OCI-LY7 (cell line): ENCODE results near the gene TIMM10. TPM values are rescaled to one million over a fixed set of nuclear protein-coding genes. Genes with fewer than 3 reads are reported as not detected.
A peak's percentile ranks its signal among the peaks of the same experiment; 100 is the strongest.

Source experiments
- BruUV-seq: library from RNA; stranded (reverse); fragments of 400-500 nt; replicated peaks from 2 replicates; lab custom pipeline; 2021; lab: Mats Ljungman, UMichigan
- CTCF ChIA-PET: fragments of 300-600 bp; sonication (Branson Sonifier 250); formaldehyde crosslinking; loops from one replicate; lab custom pipeline; 2022; ENCODE audit warnings: antibody characterized with exemption; ENCODE audit not compliant: unreplicated experiment; lab: Charles Lee
- POLR2A ChIA-PET: fragments of 300-600 bp; sonication (Branson Sonifier 250); formaldehyde crosslinking; loops from one replicate; lab custom pipeline; 2022; ENCODE audit warnings: antibody characterized with exemption; lab: Charles Lee
- DNase-seq: peaks from one replicate; pipeline ENCODE4 v3.0.0-alpha.2; 2015; ENCODE audit warnings: low spot score
- H2AFZ ChIP-seq: fragments of 200-600 bp; sonication (generic), shearing (Covaris generic); 2 replicates; pipeline ENCODE4 v1.6.1; 2014; ENCODE audit warnings: mild to moderate bottlenecking, antibody characterized with exemption, low read length, moderate library complexity
- H3K27ac ChIP-seq: fragments of 200-600 bp; sonication (generic); 2 replicates; pipeline ENCODE4 v1.5.1; 2014; ENCODE audit warnings: mixed run types, low read depth, mild to moderate bottlenecking, moderate library complexity, low read length, inconsistent platforms; ENCODE audit not compliant: poor library complexity, severe bottlenecking
- H3K36me3 ChIP-seq: fragments of 200-600 bp; sonication (generic); 2 replicates; pipeline ENCODE4 v1.6.1; 2014; ENCODE audit warnings: mild to moderate bottlenecking, antibody characterized with exemption, low read length, moderate library complexity, mixed read lengths; ENCODE audit not compliant: insufficient read depth
- H3K4me1 ChIP-seq: fragments of 200-600 bp; sonication (generic); 2 replicates; pipeline ENCODE4 v1.5.1; 2014; ENCODE audit warnings: mild to moderate bottlenecking, low read length; ENCODE audit not compliant: insufficient read depth, poor library complexity, severe bottlenecking
- H3K4me2 ChIP-seq: fragments of 200-600 bp; sonication (generic); 2 replicates; pipeline ENCODE4 v1.6.1; 2014; ENCODE audit warnings: mild to moderate bottlenecking, low read length
- H3K4me3 ChIP-seq: fragments of 200-600 bp; sonication (generic); 2 replicates; pipeline ENCODE4 v1.5.1; 2014; ENCODE audit warnings: mild to moderate bottlenecking, low read depth, low read length; ENCODE audit not compliant: poor library complexity, severe bottlenecking
- H3K79me2 ChIP-seq: fragments of 200-600 bp; sonication (generic); 2 replicates; pipeline ENCODE4 v1.6.1; 2016; ENCODE audit warnings: low read depth, mild to moderate bottlenecking, low read length, moderate library complexity, mixed read lengths; ENCODE audit not compliant: insufficient read depth
- H3K9me2 ChIP-seq: fragments of 200-600 bp; sonication (generic); 2 replicates; pipeline ENCODE4 v1.6.1; 2016; ENCODE audit warnings: mild to moderate bottlenecking, low read length, mixed read lengths; ENCODE audit not compliant: insufficient read depth
- H3K9me3 ChIP-seq: fragments of 200-600 bp; sonication (generic); 2 replicates; pipeline ENCODE4 v1.6.1; 2014; ENCODE audit warnings: mild to moderate bottlenecking, mixed run types, low read length, mixed read lengths
- H4K20me1 ChIP-seq: fragments of 200-600 bp; sonication (generic); 2 replicates; pipeline ENCODE4 v1.6.1; 2014; ENCODE audit warnings: mild to moderate bottlenecking, antibody characterized with exemption, low read length, moderate library complexity, mixed read lengths; ENCODE audit not compliant: insufficient read depth
- CTCF ChIP-seq: fragments of 200-600 bp; sonication (generic); conservative IDR thresholded peaks from 2 replicates; pipeline ENCODE4 v1.5.1; 2014; ENCODE audit warnings: mild to moderate bottlenecking, antibody characterized with exemption, low read length, moderate library complexity, mixed read lengths
- EZH2phosphoT487 ChIP-seq: fragments of 200-600 bp; sonication (generic); IDR thresholded peaks from 2 replicates; pipeline ENCODE4 v1.6.1; 2018; ENCODE audit warnings: low read depth, borderline replicate concordance, mild to moderate bottlenecking, mixed run types, antibody characterized with exemption, low read length, moderate library complexity, mixed read lengths
- intact Hi-C: fragments of 100-400 bp; cut with micrococcal nuclease; formaldehyde crosslinking; loops from one replicate; pipeline ENCODE4 v1.10.0; 2022; ENCODE audit not compliant: unreplicated experiment
- total RNA-seq, 2 experiments: library from RNA; depleted of rRNA in 1 of 2; stranded (reverse); fragments of >200 nt in 1 of 2; shearing (Covaris generic) in 1 of 2; gene quantifications; 2 replicates each; pipeline ENCODE4 v1.2.3, GENCODE V29; 2014 to 2022

Gene TIMM10
- total RNA-seq, 2 experiments from 2014 or later, result 163 to 258 TPM

GRCh38 chr11:57516061-57516443 lies 14.5 kb downstream of the TIMM10 start:
- Histone ChIP-seq H3K4me2 (peak overlapping the region; percentile 87), H3K9me2 (no peaks in the 10 kb centered on the region), H3K4me1 (peaks cover 41% of the 10 kb centered on the region)

GRCh38 chr11:57515332-57516060 lies 15.1 kb downstream of the TIMM10 start, which contains the start of gene SLC43A1:
Gene SLC43A1, minus strand, starts transcription at chr11:57515702. Its CDS starts 1,591 bp downstream, at chr11:57514111.
- peak within 1 kb of the TSS; percentile 91 for H3K4me3 ChIP-seq
- TF ChIP-seq EZH2phosphoT487 (no peak), CTCF (0 out of 2 replicates have a peak, but pooled peaks have one; percentile 31)
- intact Hi-C loops, result loop anchor here (10.0 kb wide), 1 partner anchor 1579 kb away; no protein-coding TSS in a partner anchor
- POLR2A ChIA-PET, result interaction anchor here (0.7 to 5.9 kb wide), 8 partner anchors 9 to 48 kb away, joined by 3 to 64 read pairs (median 6); partner anchors contain the start of gene TIMM10
- peaks cover 40% of the 10 kb centered on the region; the same call in 1 of the 2 replicates for H3K79me2 ChIP-seq
- no TSS peak for BruUV-seq
- H3K9me3 ChIP-seq, result no peaks in the 10 kb centered on the region
- no peaks in the 10 kb centered on the region for H4K20me1 ChIP-seq
- H3K4me2 ChIP-seq, result peak within 1 kb of the TSS; percentile 87
- CTCF ChIA-PET, result interaction anchor here (3.3 to 5.2 kb wide), 2 partner anchors 12 to 22 kb away, joined by 21 to 25 read pairs; no protein-coding TSS in a partner anchor
- H2AFZ ChIP-seq, result peak within 1 kb of the TSS; percentile 79
- DNase-seq, result peak; percentile 63
- peaks cover 21% of the 10 kb centered on the region for H3K36me3 ChIP-seq
- peaks cover 43% of the 10 kb centered on the region for H3K4me1 ChIP-seq
- peak within 1 kb of the TSS; percentile 65 for H3K27ac ChIP-seq
- H3K9me2 ChIP-seq, result no peaks in the 10 kb centered on the region

More at GRCh38 chr11:57516061-57516443, 14.5 kb downstream of the TIMM10 start:
- peak overlapping the region; percentile 79 for H2AFZ ChIP-seq
- TF ChIP-seq EZH2phosphoT487, result no peak
- no peak for TF ChIP-seq CTCF
- H3K4me3 ChIP-seq, result peak overlapping the region; percentile 91
- H3K27ac ChIP-seq, result peak overlapping the region; percentile 65
- ChIA-PET POLR2A (interaction anchor here (0.7 to 5.9 kb wide), 11 partner anchors 8 to 59 kb away, joined by 3 to 64 read pairs (median 7); partner anchors contain the start of genes RTN4RL2 and TIMM10), CTCF (interaction anchor here (3.3 to 5.2 kb wide), 2 partner anchors 11 to 23 kb away, joined by 21 to 25 read pairs; no protein-coding TSS in a partner anchor)
- peaks cover 37% of the 10 kb centered on the region; the same call in 1 of the 2 replicates for H3K79me2 ChIP-seq
- BruUV-seq, result TSS peak; percentile 73
- no peak for DNase-seq
- H4K20me1 ChIP-seq, result no peaks in the 10 kb centered on the region
- H3K36me3 ChIP-seq, result peaks cover 17% of the 10 kb centered on the region; the same call in 1 of the 2 replicates
- intact Hi-C loops, result loop anchor here (10.0 kb wide), 1 partner anchor 1579 kb away; no protein-coding TSS in a partner anchor
- H3K9me3 ChIP-seq, result no peaks in the 10 kb centered on the region
